CD4-positive, alpha-beta T cell (primary cell): ENCODE results near the gene FASLG. TPM values are rescaled to one million over a fixed set of nuclear protein-coding genes. Genes with fewer than 3 reads are reported as not detected.

Source experiments
- ATAC-seq: fragments of 200-7000 bp; cut with Tn5 transposase; one replicate; pipeline ENCODE4 v1.10.0; 2022; ENCODE audit warnings: mild to moderate bottlenecking; ENCODE audit not compliant: poor library complexity
- CTCF ChIA-PET: fragments of 350-600 bp; sonication (Branson Sonifier 250); formaldehyde crosslinking; loops from one replicate; lab custom pipeline; 2021; ENCODE audit warnings: antibody characterized with exemption, inconsistent platforms; lab: Charles Lee
- POLR2A ChIA-PET: fragments of 350-600 bp; sonication (Branson Sonifier 250); formaldehyde crosslinking; loops from one replicate; lab custom pipeline; 2021; ENCODE audit warnings: antibody characterized with exemption, inconsistent platforms; lab: Charles Lee
- DNase-seq, 14 experiments: peaks; one replicate each; pipeline ENCODE4 v3.0.0-alpha.2; 2013 to 2020; ENCODE audit warnings: mixed read lengths in 2 of 14
- H3K27ac ChIP-seq, 2 donors: one replicate each; pipeline versions ENCODE4 v1.5.1 to v1.7.0; 2013; ENCODE audit warnings: low read length in 2 of 2, low read depth in 1 of 2, mild to moderate bottlenecking in 1 of 2
- H3K27me3 ChIP-seq, 2 experiments: 1 replicate in 1 of 2; 2 replicates in 1 of 2; pipeline versions ENCODE4 v1.6.1 to v1.7.0; 2013; ENCODE audit warnings: low read length in 2 of 2, control low read depth in 1 of 2, mild to moderate bottlenecking in 1 of 2, moderate library complexity in 1 of 2; ENCODE audit not compliant: insufficient read depth in 2 of 2, control insufficient read depth in 1 of 2
- H3K36me3 ChIP-seq: one replicate; pipeline ENCODE4 v1.6.1; 2013; ENCODE audit warnings: low read length, control low read depth; ENCODE audit not compliant: insufficient read depth
- H3K4me1 ChIP-seq: one replicate; pipeline ENCODE4 v1.6.1; 2013; ENCODE audit warnings: low read length, control low read depth; ENCODE audit not compliant: insufficient read depth
- H3K4me3 ChIP-seq: one replicate; pipeline ENCODE4 v1.5.1; 2013; ENCODE audit warnings: mild to moderate bottlenecking, low read length, moderate library complexity
- H3K9me3 ChIP-seq, 2 experiments: 1 replicate in 1 of 2; 2 replicates in 1 of 2; pipeline versions ENCODE4 v1.6.1 to v1.7.0; 2013; ENCODE audit warnings: low read length in 2 of 2, mild to moderate bottlenecking in 2 of 2, control low read depth in 1 of 2, moderate library complexity in 1 of 2; ENCODE audit not compliant: control insufficient read depth in 1 of 2, insufficient read depth in 1 of 2
- H3K27ac Mint-ChIP-seq: one replicate; pipeline ENCODE4 v1.8.0; 2020; ENCODE audit warnings: mixed read lengths
- H3K27me3 Mint-ChIP-seq: one replicate; pipeline ENCODE4 v1.8.0; 2021; ENCODE audit warnings: mixed read lengths
- H3K36me3 Mint-ChIP-seq: one replicate; pipeline ENCODE4 v1.8.0; 2021; ENCODE audit warnings: low read depth, mixed read lengths
- H3K4me1 Mint-ChIP-seq: one replicate; pipeline ENCODE4 v1.8.0; 2021; ENCODE audit warnings: low read depth, mixed read lengths
- H3K4me3 Mint-ChIP-seq: one replicate; pipeline ENCODE4 v1.8.0; 2020; ENCODE audit warnings: mild to moderate bottlenecking, mixed read lengths
- H3K9me3 Mint-ChIP-seq: one replicate; pipeline ENCODE4 v1.8.0; 2020; ENCODE audit warnings: mixed read lengths
- intact Hi-C, 2 experiments: fragments of 100-400 bp; cut with DNase I in 1 of 2; cut with micrococcal nuclease in 1 of 2; formaldehyde crosslinking; loops; one replicate each; pipeline versions ENCODE4 v1.15.1 to v1.9.0; 2023 to 2025; cut with DNase I, micrococcal nuclease
- total RNA-seq, 174 experiments: library from RNA in 2 of 174; stranded (reverse) in 2 of 174; gene quantifications; one replicate each; pipeline ENCODE4 v1.2.3 and lab custom pipeline; 2021 to 2026
- TF ChIP-seq, protein P1 (sequence below): fragments of 200-600 bp; IDR thresholded peaks from one replicate; pipeline ENCODE4 v1.8.0; 2022; ENCODE audit warnings: antibody characterized with exemption, mild to moderate bottlenecking

Gene FASLG
- total RNA-seq, 2 experiments from 2014 or later, result 0.11 to 0.80 TPM

GRCh38 chr1:172650474-172651193 lies 8.3 kb upstream of the FASLG start:
- Histone ChIP-seq H3K4me3 (no peak overlapping the region), H3K4me1 (peaks cover 15% of the 10 kb centered on the region), H3K27ac (no peak overlapping the region), H3K27me3 (no peaks in the 10 kb centered on the region), H3K9me3 (no peaks in the 10 kb centered on the region), H3K36me3 (no peaks in the 10 kb centered on the region)
- intact Hi-C loops, result loop anchor here in 1 of 2 experiments (5.0 kb wide), 1 partner anchor 43 kb away; no protein-coding TSS in a partner anchor
- Mint-ChIP-seq H3K4me1 (peaks cover 47% of the 10 kb centered on the region), H3K4me3 (no peak overlapping the region), H3K9me3 (no peaks in the 10 kb centered on the region), H3K27ac (no peak overlapping the region), H3K27me3 (no peaks in the 10 kb centered on the region), H3K36me3 (no peaks in the 10 kb centered on the region)
- CTCF ChIA-PET, result interaction anchor here (2.4 kb wide), 1 partner anchor 69 kb away, joined by 7 read pairs; no protein-coding TSS in a partner anchor
- POLR2A ChIA-PET, result interaction anchor here (1.5 kb wide), 1 partner anchor 9 kb away, joined by 3 read pairs; no protein-coding TSS in a partner anchor
- TF ChIP-seq, protein P1, sequence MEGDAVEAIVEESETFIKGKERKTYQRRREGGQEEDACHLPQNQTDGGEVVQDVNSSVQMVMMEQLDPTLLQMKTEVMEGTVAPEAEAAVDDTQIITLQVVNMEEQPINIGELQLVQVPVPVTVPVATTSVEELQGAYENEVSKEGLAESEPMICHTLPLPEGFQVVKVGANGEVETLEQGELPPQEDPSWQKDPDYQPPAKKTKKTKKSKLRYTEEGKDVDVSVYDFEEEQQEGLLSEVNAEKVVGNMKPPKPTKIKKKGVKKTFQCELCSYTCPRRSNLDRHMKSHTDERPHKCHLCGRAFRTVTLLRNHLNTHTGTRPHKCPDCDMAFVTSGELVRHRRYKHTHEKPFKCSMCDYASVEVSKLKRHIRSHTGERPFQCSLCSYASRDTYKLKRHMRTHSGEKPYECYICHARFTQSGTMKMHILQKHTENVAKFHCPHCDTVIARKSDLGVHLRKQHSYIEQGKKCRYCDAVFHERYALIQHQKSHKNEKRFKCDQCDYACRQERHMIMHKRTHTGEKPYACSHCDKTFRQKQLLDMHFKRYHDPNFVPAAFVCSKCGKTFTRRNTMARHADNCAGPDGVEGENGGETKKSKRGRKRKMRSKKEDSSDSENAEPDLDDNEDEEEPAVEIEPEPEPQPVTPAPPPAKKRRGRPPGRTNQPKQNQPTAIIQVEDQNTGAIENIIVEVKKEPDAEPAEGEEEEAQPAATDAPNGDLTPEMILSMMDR, result no peak
- no peak for DNase-seq
- no peak for ATAC-seq

DNA sequence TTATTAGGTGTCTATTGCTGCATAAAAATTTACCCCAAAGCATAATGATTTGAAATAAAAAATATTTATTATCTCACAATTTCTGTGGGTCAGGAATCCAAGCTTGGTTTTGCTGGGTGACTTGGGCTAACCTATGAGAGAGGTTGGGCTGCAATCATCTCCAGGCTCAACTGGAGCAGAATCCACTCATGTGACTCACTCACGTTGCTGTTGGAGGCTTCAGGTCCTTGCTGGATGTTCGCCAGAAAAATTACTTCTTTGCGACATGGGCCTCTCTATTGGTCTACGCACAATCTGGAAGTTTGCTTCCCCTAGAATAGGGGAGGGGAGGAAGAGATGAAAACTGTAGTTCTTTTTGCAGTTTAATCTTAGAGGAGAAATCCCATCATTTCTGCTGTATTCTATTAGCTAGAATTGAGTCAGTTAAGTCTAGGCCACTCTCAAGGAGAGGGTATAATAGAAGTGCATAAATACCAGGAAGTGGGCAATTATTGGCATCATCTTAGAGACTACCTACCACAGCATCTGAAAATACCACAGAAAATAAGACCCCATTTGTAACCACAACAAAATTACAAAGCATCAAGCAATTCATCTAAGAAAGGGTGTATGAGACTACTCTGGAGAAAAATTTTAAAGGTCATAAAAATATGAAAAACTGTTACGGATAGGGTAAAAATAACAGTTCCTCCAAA lies 5.7 kb upstream of the FASLG start:
- no peak for DNase-seq
- Histone ChIP-seq H3K9me3 (no peaks in the 10 kb centered on the region), H3K36me3 (no peaks in the 10 kb centered on the region), H3K4me1 (peaks cover 7% of the 10 kb centered on the region), H3K27me3 (no peaks in the 10 kb centered on the region), H3K4me3 (no peak overlapping the region), H3K27ac (no peak overlapping the region)
- ChIA-PET POLR2A (no interaction called here), CTCF (interaction anchor here (2.4 kb wide), 1 partner anchor 66 kb away, joined by 7 read pairs; no protein-coding TSS in a partner anchor)
- intact Hi-C loops, result loop anchor here in 1 of 2 experiments (5.0 kb wide), 1 partner anchor 46 kb away; no protein-coding TSS in a partner anchor
- Mint-ChIP-seq H3K27ac (no peak overlapping the region), H3K4me3 (no peak overlapping the region), H3K36me3 (no peaks in the 10 kb centered on the region), H3K27me3 (no peaks in the 10 kb centered on the region), H3K4me1 (peaks cover 26% of the 10 kb centered on the region), H3K9me3 (no peaks in the 10 kb centered on the region)
- TF ChIP-seq, protein P1, result no peak
- ATAC-seq, result no peak

DNA sequence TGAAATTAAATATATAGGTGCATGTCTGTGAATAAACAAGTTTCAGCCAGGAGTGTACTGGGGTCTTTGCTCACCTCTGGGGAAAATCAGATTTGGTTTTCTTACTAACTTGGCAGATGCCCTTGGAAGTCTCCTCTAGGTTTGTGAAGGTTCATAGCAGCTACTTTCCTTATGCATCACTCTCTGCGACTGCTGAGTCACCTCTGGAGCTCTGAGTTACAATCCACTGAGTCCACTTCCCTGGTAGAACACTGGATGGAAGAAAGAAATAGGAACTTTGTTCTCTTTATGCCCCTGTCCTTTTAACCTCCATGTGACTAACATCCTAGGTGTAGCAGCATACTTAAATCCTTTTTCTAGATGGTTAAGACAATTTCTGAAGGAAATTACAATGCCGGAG lies 4.4 kb upstream of the FASLG start:
- DNase-seq (no peak), ATAC-seq (no peak)
- Mint-ChIP-seq H3K4me3 (no peak overlapping the region), H3K36me3 (no peaks in the 10 kb centered on the region), H3K27me3 (no peaks in the 10 kb centered on the region), H3K9me3 (no peaks in the 10 kb centered on the region), H3K27ac (no peak overlapping the region), H3K4me1 (peaks cover 35% of the 10 kb centered on the region)
- no peaks in the 10 kb centered on the region for H3K36me3 ChIP-seq
- H3K27ac ChIP-seq, result no peak overlapping the region
- TF ChIP-seq, protein P1, result no peak
- CTCF ChIA-PET, result no interaction called here
- POLR2A ChIA-PET, result interaction anchor here (0.8 kb wide), 1 partner anchor 15 kb away, joined by 3 read pairs; no protein-coding TSS in a partner anchor
- intact Hi-C loops, result loop anchor here in 1 of 2 experiments (5.0 kb wide), 1 partner anchor 47 kb away; no protein-coding TSS in a partner anchor
- no peaks in the 10 kb centered on the region for H3K27me3 ChIP-seq
- H3K9me3 ChIP-seq, result no peaks in the 10 kb centered on the region
- H3K4me1 ChIP-seq, result peaks cover 20% of the 10 kb centered on the region
- H3K4me3 ChIP-seq, result no peak overlapping the region
